AG09309 (cell line): ENCODE results near the gene ACKR2.
"Not testable (repeated sequence)": the region's sequence is repeated elsewhere in the genome, so short reads cannot be mapped to it uniquely, and the experiment has no call there.

ENCODE experiments used
- DNase-seq: peaks from one replicate; pipeline ENCODE4 v3.0.0-alpha.2; 2010; ENCODE audit warnings: low read depth
- H3K4me3 ChIP-seq: 2 replicates; pipeline ENCODE4 v1.5.1; 2011; ENCODE audit warnings: mild to moderate bottlenecking, low read depth, low read length, moderate library complexity; ENCODE audit not compliant: control insufficient read depth
- CTCF ChIP-seq: IDR thresholded peaks from 2 replicates; pipeline ENCODE4 v1.5.1; 2011; ENCODE audit warnings: mild to moderate bottlenecking, low read depth, low read length, inconsistent platforms; ENCODE audit not compliant: insufficient read depth, control insufficient read depth; ENCODE audit errors: missing control alignments

The ACKR2 gene

GRCh38 chr3:42880183-42880582, 70.9 kb downstream of the ACKR2 start:
- no peak for DNase-seq
- TF ChIP-seq CTCF: no peak
- H3K4me3 ChIP-seq: peak overlapping the region; percentile 78; the same call in 1 of the 2 replicates

- TF ChIP-seq CTCF: peak; percentile 92
- peak; percentile 20 for DNase-seq
- H3K4me3 ChIP-seq: peak overlapping the region; percentile 78
Observed at GRCh38 chr3:42880601-42881451, 71.6 kb downstream of the ACKR2 start.

GRCh38 chr3:42883251-42883930, 74.1 kb downstream of the ACKR2 start:
- not testable (repeated sequence) for H3K4me3 ChIP-seq, DNase-seq

GRCh38 chr3:42884324-42884723, 75.1 kb downstream of the ACKR2 start:
- no peak for TF ChIP-seq CTCF
- H3K4me3 ChIP-seq: no peak overlapping the region
- DNase-seq: no peak

GRCh38 chr3:42886294-42886822, 77.1 kb downstream of the ACKR2 start:
- H3K4me3 ChIP-seq: no peak overlapping the region
- no peak for TF ChIP-seq CTCF
- no peak for DNase-seq

- H3K4me3 ChIP-seq: no peak overlapping the region
- TF ChIP-seq CTCF: no peak
Observed at GRCh38 chr3:42887084-42887483, 77.8 kb downstream of the ACKR2 start.

GRCh38 chr3:42891042-42891441, 81.8 kb downstream of the ACKR2 start:
- H3K4me3 ChIP-seq: no peak overlapping the region
- no peak for TF ChIP-seq CTCF

More at GRCh38 chr3:42887084-42887483, 77.8 kb downstream of the ACKR2 start:
- no peak for DNase-seq

More at GRCh38 chr3:42891042-42891441, 81.8 kb downstream of the ACKR2 start:
- no peak for DNase-seq
